Measurements from ENCODE around the gene MUCL1. TPM values are rescaled to one million over a fixed set of nuclear protein-coding genes. Genes with fewer than 3 reads are reported as not detected.

Gene MUCL1
- total and polyA plus RNA-seq, 2 donors (not counting 3 experiments of a cell fraction or from before 2014, with no cell fraction given), result not detected

GRCh38 chr12:54890339-54890738 lies 36.0 kb downstream of the MUCL1 start:
- Histone ChIP-seq H3K4me2 (ENCODE audit: insufficient read depth, low read length) (no peak overlapping the region), H3K36me3 (ENCODE audit: control insufficient read depth in 2 of 2, extremely low read depth in 1 of 2, insufficient read depth in 2 of 2, low read length in 2 of 2) (no peaks in the 10 kb centered on the region), H3K9ac (replicated peaks; ENCODE audit: extremely low read depth, insufficient read depth, low read length) (no peak overlapping the region), H3K4me3 (replicated peaks in 1 of 3; ENCODE audit: insufficient read depth in 1 of 3, low read depth in 1 of 3, low read length in 3 of 3) (no peak overlapping the region), H3K9me3 (replicated peaks; ENCODE audit: control insufficient read depth, insufficient read depth, low read length) (no peaks in the 10 kb centered on the region), H4K20me1 (replicated peaks; ENCODE audit: control insufficient read depth, extremely low read depth, insufficient read depth, low read length) (no peaks in the 10 kb centered on the region), H3K4me1 (ENCODE audit: control insufficient read depth, extremely low read depth, insufficient read depth, low read length) (no peaks in the 10 kb centered on the region), H2AFZ (ENCODE audit: low read depth, low read length) (no peak overlapping the region), H3K9me1 (replicated peaks; ENCODE audit: control insufficient read depth, extremely low read depth, insufficient read depth, low read length) (no peaks in the 10 kb centered on the region), H3K27ac (ENCODE audit: insufficient read depth, low read depth, low read length) (no peak overlapping the region), H3K79me2 (ENCODE audit: control insufficient read depth, insufficient read depth, low read length) (no peaks in the 10 kb centered on the region), H3K27me3 (ENCODE audit: control insufficient read depth in 2 of 2, insufficient read depth in 2 of 2, low read length in 2 of 2) (no peaks in the 10 kb centered on the region)
- TF ChIP-seq EZH2 (IDR thresholded peaks at IDR 0.05; ENCODE audit: borderline replicate concordance, low read depth, low read length, severe bottlenecking), result no peak
- TF ChIP-seq FOS (IDR thresholded peaks at IDR 0.05; ENCODE audit: borderline replicate concordance, insufficient read depth, low read length), result no peak
- no peak for TF ChIP-seq POLR2A (IDR thresholded peaks at IDR 0.05; ENCODE audit: low read depth, low read length)
- TF ChIP-seq JUN (IDR thresholded peaks at IDR 0.05; ENCODE audit: borderline replicate concordance, insufficient read depth, insufficient read length, low read depth), result no peak
- TF ChIP-seq POLR2AphosphoS5 (IDR thresholded peaks at IDR 0.05; ENCODE audit: insufficient read depth, low read depth, low read length), result no peak
- TF ChIP-seq, protein P1, sequence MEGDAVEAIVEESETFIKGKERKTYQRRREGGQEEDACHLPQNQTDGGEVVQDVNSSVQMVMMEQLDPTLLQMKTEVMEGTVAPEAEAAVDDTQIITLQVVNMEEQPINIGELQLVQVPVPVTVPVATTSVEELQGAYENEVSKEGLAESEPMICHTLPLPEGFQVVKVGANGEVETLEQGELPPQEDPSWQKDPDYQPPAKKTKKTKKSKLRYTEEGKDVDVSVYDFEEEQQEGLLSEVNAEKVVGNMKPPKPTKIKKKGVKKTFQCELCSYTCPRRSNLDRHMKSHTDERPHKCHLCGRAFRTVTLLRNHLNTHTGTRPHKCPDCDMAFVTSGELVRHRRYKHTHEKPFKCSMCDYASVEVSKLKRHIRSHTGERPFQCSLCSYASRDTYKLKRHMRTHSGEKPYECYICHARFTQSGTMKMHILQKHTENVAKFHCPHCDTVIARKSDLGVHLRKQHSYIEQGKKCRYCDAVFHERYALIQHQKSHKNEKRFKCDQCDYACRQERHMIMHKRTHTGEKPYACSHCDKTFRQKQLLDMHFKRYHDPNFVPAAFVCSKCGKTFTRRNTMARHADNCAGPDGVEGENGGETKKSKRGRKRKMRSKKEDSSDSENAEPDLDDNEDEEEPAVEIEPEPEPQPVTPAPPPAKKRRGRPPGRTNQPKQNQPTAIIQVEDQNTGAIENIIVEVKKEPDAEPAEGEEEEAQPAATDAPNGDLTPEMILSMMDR (IDR thresholded peaks at IDR 0.05; ENCODE audit: extremely low read depth in 1 of 2, insufficient read depth in 1 of 2, low read depth in 1 of 2, low read length in 2 of 2), result no peak
- no peak for TF ChIP-seq MYC (IDR thresholded peaks at IDR 0.05; ENCODE audit: low read depth, low read length)
- no peak for TF ChIP-seq GATA2 (IDR thresholded peaks at IDR 0.05; ENCODE audit: insufficient read depth, insufficient read length, low read depth, low read length)
- TF ChIP-seq MAX (IDR thresholded peaks at IDR 0.05; ENCODE audit: insufficient read depth, insufficient read length), result no peak
- BruUV-seq (replicated peaks), result no TSS peak
- ChIA-PET POLR2A (no interaction called here), CTCF (no interaction called here)
- dilution Hi-C loops (cut with MboI; ENCODE audit: extremely low pct_ligation_motif_present, low sequenced_read_pairs), result no loop called here
- intact Hi-C loops (cut with micrococcal nuclease), result no loop called here
- FAIRE-seq (no peak), DNase-seq (ENCODE audit: low read depth, low spot score) (no peak)
